Spinal cord (tissue), 10 donors: ENCODE measurements around the gene ADORA2B. TPM values are rescaled to one million over a fixed set of nuclear protein-coding genes. Genes with fewer than 3 reads are reported as not detected.

Source experiments
- DNase-seq, 6 donors: peaks; one replicate each; pipeline versions ENCODE4 v3.0.0 to v3.0.0-alpha.2; 2013 to 2015; ENCODE audit warnings: low spot score in 6 of 6, low read depth in 4 of 6
- H3K27ac ChIP-seq: one replicate; pipeline ENCODE4 v1.5.1; 2013; ENCODE audit warnings: low read depth, low read length, control low read depth
- H3K27me3 ChIP-seq: one replicate; pipeline ENCODE4 v1.6.1; 2013; ENCODE audit warnings: low read length; ENCODE audit not compliant: control insufficient read depth, insufficient read depth
- H3K36me3 ChIP-seq: one replicate; pipeline ENCODE4 v1.6.1; 2013; ENCODE audit warnings: low read length; ENCODE audit not compliant: control insufficient read depth, insufficient read depth
- H3K4me1 ChIP-seq: one replicate; pipeline ENCODE4 v1.6.1; 2013; ENCODE audit warnings: low read length; ENCODE audit not compliant: control insufficient read depth, insufficient read depth
- H3K4me3 ChIP-seq: one replicate; pipeline ENCODE4 v1.5.1; 2013; ENCODE audit warnings: low read depth, low read length, control low read depth
- H3K9me3 ChIP-seq: one replicate; pipeline ENCODE4 v1.6.1; 2013; ENCODE audit warnings: low read length; ENCODE audit not compliant: control insufficient read depth, insufficient read depth
- WGBS: methylation state at CpG from one replicate; pipeline ENCODE4 v1.1.5; 2013; ENCODE audit warnings: missing lambda C conversion rate; ENCODE audit not compliant: insufficient coverage; 5-methylcytosine and 5-hydroxymethylcytosine counted together
- polyA plus RNA-seq, 2 donors: library from polyadenylated mRNA; unstranded; fragments of 120-200 nt; gene quantifications; one replicate each; pipeline ENCODE4 v1.2.1, GENCODE V29; 2013; ENCODE audit not compliant: insufficient read length in 2 of 2
- total RNA-seq, 2 donors: library from RNA; depleted of rRNA in 1 of 2; stranded (reverse); fragments of 120-200 nt in 1 of 2; fragments of >200 nt in 1 of 2; gene quantifications; one replicate each; pipeline versions ENCODE4 v1.2.3 to v1.2.4, GENCODE V29; 2013 to 2014
- donor health status: healthy.

Gene ADORA2B
- total and polyA plus RNA-seq, 4 donors = 4.1 to 35.0 (median 10.4) TPM

DNA sequence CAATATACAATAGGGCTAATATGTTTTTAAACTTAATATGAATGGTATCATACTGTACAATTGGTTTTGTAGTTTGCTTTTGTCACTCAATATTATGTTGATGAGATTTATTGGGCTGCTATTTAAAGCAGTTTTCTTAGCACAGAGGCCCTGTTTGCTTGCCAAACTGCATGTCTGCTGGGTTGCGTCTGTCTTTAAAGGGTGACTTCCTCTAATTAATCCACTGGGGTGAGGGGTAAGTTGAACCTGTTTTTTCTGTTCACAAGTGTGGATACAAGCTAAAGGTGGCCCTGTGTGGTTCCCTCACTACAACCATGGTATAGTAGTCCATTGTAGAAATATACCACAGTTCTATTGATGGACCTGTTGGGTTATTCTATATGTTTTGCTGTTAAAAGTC, 74.4 kb downstream of the ADORA2B start:
- no CpG with 5 or more reads among the region's 1 CpG for WGBS

DNA sequence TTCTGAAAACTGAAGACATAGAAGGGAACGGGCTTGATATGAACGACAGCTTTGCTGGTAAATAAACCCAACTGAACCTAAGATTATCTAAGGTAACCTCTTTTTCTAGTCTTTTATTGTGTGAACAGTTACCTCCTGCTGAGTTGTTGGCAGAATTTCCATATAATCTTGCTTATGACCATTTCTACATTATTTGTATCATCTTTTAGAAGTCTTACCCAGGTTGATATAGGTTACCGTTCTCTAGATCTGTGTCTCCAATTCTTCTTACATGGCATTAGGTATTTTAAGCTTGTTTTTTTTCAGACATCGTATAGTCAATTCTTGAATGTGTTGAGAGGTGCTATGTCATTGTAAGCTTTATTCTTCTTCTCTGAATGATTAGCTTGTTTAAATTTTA, 79.0 kb downstream of the ADORA2B start:
- no peak for DNase-seq
- H3K27me3 ChIP-seq = no peaks in the 10 kb centered on the region
- WGBS = no CpG with 5 or more reads among the region's 4 CpGs
- no peak overlapping the region for H3K27ac ChIP-seq
- peaks cover 30% of the 10 kb centered on the region for H3K36me3 ChIP-seq
- no peaks in the 10 kb centered on the region for H3K4me1 ChIP-seq
- no peaks in the 10 kb centered on the region for H3K9me3 ChIP-seq
- no peak overlapping the region for H3K4me3 ChIP-seq

More for the DNA sequence above, 74.4 kb downstream of the ADORA2B start:
- no peak for DNase-seq
- no peaks in the 10 kb centered on the region for H3K4me1 ChIP-seq
- H3K4me3 ChIP-seq = no peak overlapping the region
- H3K9me3 ChIP-seq = no peaks in the 10 kb centered on the region
- no peaks in the 10 kb centered on the region for H3K27me3 ChIP-seq
- H3K36me3 ChIP-seq = peaks cover 20% of the 10 kb centered on the region
- H3K27ac ChIP-seq = no peak overlapping the region

DNA sequence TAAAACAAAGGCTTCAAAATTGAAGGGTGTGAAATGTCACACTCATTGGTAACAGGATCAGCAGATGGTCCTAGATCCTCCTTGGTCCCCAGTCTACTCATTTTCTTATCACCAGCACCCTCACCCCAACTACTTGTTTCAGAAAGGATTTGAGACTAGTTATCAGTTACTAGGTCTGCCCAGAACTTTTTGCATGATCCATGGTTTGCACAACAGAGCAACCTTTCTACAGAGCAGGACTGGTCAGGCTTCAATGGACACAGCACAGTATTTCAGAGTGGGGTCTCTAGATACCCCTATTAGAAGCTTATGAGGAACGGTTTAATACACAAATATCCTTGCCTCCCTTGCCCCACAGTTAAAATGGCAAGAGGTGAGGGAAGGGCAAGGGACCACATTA, 80.3 kb downstream of the ADORA2B start:
- H3K27ac ChIP-seq = no peak overlapping the region
- WGBS = no CpG with 5 or more reads among the region's 1 CpG
- H3K9me3 ChIP-seq = no peaks in the 10 kb centered on the region
- DNase-seq = no peak
- no peaks in the 10 kb centered on the region for H3K4me1 ChIP-seq
- no peak overlapping the region for H3K4me3 ChIP-seq
- H3K36me3 ChIP-seq = peaks cover 23% of the 10 kb centered on the region
- H3K27me3 ChIP-seq = no peaks in the 10 kb centered on the region

Other genes starting within 250 kb of the ADORA2B start
- 10 to 100 TPM; 39.2 to 56.8 TPM for gene ZNF286A, start 245.4 kb upstream of the ADORA2B start, total RNA-seq
- 10 to 100 TPM; 38.6 to 39.8 TPM for gene ZNF286A, start 245.4 kb upstream of the ADORA2B start, polyA plus RNA-seq
- gene TBC1D26, start 212.8 kb upstream of the ADORA2B start, total RNA-seq = under 1 TPM; 0.20 to 0.61 TPM
- under 1 TPM; 0.24 to 0.41 TPM for gene TBC1D26, start 212.8 kb upstream of the ADORA2B start, polyA plus RNA-seq
- 10 to 100 TPM; 22.3 to 29.0 TPM for gene ZSWIM7, start 54.6 kb downstream of the ADORA2B start, total RNA-seq
- 10 to 100 TPM; 41.4 to 55.6 TPM for gene ZSWIM7, start 54.6 kb downstream of the ADORA2B start, polyA plus RNA-seq
- 10 to 100 TPM; 56.8 to 63.7 TPM for gene TTC19, start 54.7 kb downstream of the ADORA2B start, total RNA-seq
- gene TTC19, start 54.7 kb downstream of the ADORA2B start, polyA plus RNA-seq = 10 to 100 TPM; 60.4 to 69.6 TPM